Activated gamma-delta T cell treated with anti-CD3 and anti-CD28 coated beads, Interleukin-2, amount 50 U/mL, for 16 hours (primary cell): ENCODE measurements around the gene NCOA7.
"Not testable (repeated sequence)": the region's sequence is repeated elsewhere in the genome, so short reads cannot be mapped to it uniquely, and the experiment has no call there.

Source experiments
- DNase-seq: peaks from one replicate; pipeline ENCODE4 v3.0.0-alpha.2; 2020; ENCODE audit warnings: low read depth

The NCOA7 gene

GRCh38 chr6:125791151-125791819 lies 525 bp downstream of the NCOA7 start:
- no peak for DNase-seq

- DNase-seq = no peak
These were observed 1.0 kb downstream of the NCOA7 start for GRCh38 chr6:125791820-125792165.

- DNase-seq = no peak
These were observed 1.4 kb downstream of the NCOA7 start for GRCh38 chr6:125792172-125792571.

GRCh38 chr6:125792680-125793079 lies 1.9 kb downstream of the NCOA7 start:
- no peak for DNase-seq

DNA sequence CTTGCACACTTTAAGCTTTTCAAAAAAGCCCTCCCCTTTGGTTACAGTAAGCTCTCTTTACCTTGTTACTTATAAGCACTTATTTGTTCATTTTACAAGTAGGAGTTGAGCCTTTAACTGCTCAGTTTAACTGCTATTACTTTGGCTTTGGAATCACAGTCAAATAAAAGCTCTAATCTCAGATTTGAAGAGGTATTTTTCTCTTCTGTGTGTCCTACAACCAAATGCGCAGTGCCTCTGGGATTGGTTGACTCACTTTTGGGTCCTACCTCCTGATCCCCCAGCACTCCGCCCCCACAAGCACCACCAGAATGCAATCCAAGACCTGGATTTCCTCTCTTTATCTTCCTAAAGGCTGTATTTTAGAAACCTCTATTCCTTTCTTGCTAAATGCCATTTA lies 2.5 kb downstream of the NCOA7 start:
- no peak for DNase-seq

GRCh38 chr6:125793863-125794262 lies 3.1 kb downstream of the NCOA7 start:
- DNase-seq = no peak

- DNase-seq = no peak
These were observed 3.8 kb downstream of the NCOA7 start for GRCh38 chr6:125794342-125795137.

DNA sequence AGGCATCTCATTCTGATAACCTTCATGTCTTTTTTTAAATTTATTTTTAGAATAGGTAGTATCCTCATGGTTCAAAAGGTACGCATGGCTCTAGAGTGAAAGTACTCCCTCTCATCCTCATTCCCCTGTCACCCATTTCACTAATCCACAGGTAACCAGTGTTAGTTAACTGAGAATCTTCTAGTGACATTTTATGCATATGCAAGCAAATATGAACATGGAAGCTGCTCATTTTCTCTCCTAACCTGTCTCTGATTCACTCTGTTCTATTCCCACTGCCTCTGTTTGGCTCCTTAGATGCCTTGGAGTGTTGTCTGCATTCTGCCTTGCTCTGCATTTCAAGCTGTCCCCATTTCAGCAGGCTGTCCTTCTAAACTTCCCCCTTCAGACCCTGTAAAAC lies 4.5 kb downstream of the NCOA7 start:
- DNase-seq = no peak

DNA sequence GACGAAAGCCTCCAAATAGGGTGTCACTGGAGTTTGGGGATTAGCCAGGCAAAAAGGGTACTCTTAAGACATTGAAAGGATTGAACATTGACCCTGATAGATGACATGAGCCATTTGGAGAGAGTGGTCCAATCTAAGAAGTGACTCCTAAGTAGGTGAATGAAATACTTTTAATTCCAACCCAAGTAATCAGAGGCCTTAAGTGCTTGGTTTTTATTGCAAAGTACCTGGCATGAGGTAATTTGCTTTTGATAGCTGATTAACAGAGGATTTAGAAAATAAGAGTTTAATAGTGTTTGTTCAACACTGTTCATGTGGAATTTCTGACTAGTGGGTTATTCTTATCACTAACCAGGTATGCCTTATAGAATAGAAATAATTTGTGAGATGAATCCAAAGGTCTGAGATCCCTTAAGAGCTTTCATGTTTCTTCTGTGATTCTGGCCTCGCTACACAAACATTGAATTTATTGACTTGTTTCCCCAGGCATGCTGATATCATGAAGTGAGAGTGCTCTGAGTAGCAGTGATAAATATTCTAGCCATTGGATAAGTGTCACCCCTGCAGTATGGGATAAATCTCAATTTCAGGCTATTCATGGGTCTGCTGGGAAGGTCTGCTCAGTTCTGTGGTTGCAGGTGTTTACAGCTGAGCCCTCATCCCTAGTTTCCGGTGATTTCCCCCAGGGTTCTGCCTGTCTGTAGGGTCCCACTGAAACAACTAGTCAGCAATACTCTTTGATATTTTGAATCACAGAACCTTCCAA lies 6.5 kb downstream of the NCOA7 start:
- no peak for DNase-seq

GRCh38 chr6:125797886-125798444 lies 7.2 kb downstream of the NCOA7 start:
- DNase-seq = no peak

DNA sequence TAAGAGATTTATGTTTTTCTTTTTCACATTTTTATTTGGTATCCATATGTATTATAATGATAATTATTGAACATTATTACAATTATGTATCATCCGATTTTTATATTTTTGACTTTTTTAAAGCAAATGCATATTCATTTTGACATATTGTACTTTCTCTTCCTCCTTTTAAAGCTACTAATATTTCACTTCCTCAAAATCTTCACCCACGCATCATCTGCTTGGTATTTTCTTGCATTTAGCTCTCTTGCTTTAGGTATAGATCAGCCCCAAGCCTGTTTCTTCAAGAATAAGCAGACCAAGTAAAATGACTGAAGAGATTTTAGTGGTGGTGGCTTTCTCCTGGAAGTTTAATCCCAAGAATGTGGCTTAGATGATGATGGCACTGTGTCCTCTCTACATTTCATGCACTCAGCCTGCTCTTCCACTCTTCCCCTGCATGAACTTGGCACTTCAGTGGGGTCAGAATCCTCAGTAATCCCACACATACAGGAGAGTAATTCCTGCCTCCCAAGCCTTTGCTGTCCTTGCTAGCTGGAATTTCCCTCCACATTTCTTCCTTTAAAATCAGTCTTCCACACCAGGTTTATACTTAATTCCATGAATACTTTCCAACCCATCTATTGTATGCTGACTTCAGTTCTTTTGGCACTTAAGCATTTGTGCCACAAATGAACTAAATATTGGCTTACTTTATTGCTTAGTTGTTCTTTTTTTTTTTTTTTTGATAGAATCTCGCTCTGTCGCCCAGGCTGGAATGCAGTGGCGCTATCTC lies 8.2 kb downstream of the NCOA7 start:
- no peak for DNase-seq

GRCh38 chr6:125802383-125802782 lies 11.6 kb downstream of the NCOA7 start:
- no peak for DNase-seq

- no peak for DNase-seq
These were observed 12.2 kb downstream of the NCOA7 start for GRCh38 chr6:125802943-125803377.

DNA sequence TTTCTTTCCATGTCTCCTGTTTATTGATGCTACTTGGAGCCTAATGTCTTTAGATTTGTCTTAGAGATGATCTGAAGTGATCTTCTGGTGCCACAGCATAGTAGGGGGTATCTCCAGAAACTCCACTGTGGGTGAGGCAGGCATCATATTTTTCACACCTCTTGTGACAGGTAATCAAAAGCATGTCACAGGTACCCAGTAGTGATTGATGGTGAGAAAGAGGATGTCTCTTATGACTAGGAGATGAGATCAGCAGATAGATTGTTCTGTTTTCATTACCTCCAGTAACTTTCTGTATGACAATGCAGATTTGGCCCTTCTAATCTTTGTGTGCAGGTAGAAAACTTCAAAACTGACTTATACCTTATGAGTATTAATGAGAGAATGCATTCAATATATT lies 13.5 kb downstream of the NCOA7 start:
- DNase-seq = no peak

DNA sequence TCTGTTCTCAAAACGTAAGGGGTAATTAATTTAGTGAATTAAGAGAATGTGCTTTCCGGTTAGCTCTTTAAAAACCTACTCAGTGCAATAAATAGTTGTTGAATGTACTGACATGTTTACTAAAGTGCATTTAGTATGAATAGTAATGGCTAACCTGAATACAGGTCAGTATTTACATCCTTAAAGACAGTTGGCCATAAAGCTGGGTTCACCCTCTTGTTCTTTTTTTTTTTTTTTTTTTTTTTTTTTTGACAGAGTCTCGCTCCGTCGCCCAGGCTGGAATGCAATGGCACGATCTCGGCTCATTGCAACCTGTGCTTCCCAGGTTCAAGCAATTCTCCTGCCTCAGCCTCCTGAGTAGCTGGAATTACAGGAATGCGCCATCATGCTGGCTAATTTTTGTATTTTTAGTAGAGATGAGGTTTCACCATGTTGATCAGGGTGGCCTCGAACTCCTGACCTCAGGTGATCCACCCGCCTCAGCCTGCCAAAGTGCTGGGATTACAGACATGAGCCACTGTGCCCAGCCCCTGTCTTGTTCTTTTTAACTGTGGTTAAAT lies 14.2 kb downstream of the NCOA7 start:
- DNase-seq = not testable (repeated sequence)

GRCh38 chr6:125806813-125807212 lies 16.1 kb downstream of the NCOA7 start:
- DNase-seq = no peak

DNA sequence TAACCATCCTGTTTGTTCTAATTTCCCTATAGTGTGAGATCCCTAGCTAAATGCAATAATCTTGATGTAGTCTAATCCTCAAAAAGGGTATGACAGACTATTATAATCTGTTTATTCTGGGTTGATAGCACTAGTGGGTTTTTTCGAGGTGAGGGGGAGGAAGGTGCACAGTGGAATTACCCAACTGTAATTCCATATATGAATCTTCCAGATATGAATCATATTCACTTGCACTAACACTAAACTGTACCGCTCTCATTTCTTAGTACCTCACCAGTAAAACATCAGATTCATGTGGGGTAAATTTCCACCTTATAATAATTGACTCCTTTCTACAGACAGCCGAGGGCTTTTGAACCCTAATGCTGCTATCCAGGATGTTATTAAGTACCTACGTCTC lies 16.5 kb downstream of the NCOA7 start:
- no peak for DNase-seq

- no peak for DNase-seq
These were observed 17.3 kb downstream of the NCOA7 start for GRCh38 chr6:125808060-125808459.

- DNase-seq = no peak
These were observed 17.8 kb downstream of the NCOA7 start for GRCh38 chr6:125808591-125808990.

DNA sequence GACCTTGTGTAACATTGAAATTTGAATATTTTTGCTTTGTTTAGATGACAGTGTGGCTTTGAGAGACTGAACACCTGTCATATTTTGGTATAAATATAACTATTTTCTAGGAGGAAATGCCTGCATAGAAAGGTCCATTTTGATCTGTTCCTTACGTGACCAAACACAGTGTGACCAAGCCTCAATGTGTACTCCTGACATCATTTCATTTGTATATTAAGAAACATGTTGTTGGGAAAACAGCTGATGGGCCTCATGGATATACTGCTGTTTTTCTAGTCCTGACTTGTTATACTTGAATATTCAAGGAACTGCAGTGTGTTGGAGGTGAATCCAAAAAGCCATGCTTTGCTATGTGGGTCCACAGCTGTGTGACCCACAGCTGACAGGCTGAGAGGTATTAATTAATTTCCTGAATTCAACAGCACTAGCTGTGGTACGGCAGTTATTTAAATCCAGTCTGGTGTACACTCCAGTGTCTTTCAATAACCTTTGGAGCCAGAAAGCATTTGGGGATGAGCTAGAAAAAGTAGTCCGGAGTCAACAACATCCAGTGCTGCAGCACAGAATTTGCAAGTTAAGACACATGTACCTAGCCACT lies 18.9 kb downstream of the NCOA7 start:
- DNase-seq = no peak

GRCh38 chr6:125810445-125810844 lies 19.7 kb downstream of the NCOA7 start:
- DNase-seq = no peak
